HL-60 (cell line): ENCODE measurements around the gene PDE6H.

Experiments
- DNase-seq, 2 experiments: peaks; one replicate each; pipeline ENCODE4 v3.0.0-alpha.2; 2010 to 2020; ENCODE audit warnings: low read depth in 1 of 2, low spot score in 1 of 2
- H3K27ac ChIP-seq: fragments of 250-450 bp; sonication (Bioruptor Pico); replicated peaks from 2 replicates; pipeline ENCODE4 v1.5.1; 2020; ENCODE audit warnings: mild to moderate bottlenecking, moderate library complexity
- H3K27me3 ChIP-seq: fragments of 250-450 bp; sonication (Bioruptor Pico); 2 replicates; pipeline ENCODE4 v1.5.1; 2021; ENCODE audit warnings: mild to moderate bottlenecking, moderate library complexity; ENCODE audit not compliant: insufficient read depth, poor library complexity, severe bottlenecking
- H3K4me3 ChIP-seq: replicated peaks from 2 replicates; pipeline ENCODE4 v1.5.1; 2011; ENCODE audit warnings: mild to moderate bottlenecking, control low read depth, low read length; ENCODE audit not compliant: insufficient read depth
- CTCF ChIP-seq: IDR thresholded peaks from one replicate; pipeline ENCODE4 v1.5.1; 2011; ENCODE audit warnings: low read length, control low read depth, inconsistent platforms; ENCODE audit not compliant: insufficient read depth
- GABPA ChIP-seq: IDR thresholded peaks from 2 replicates; pipeline ENCODE4 v1.6.1; 2012; ENCODE audit warnings: low read depth
- POLR2AphosphoS5 ChIP-seq: IDR thresholded peaks from 2 replicates; pipeline ENCODE4 v1.6.1; 2012; ENCODE audit warnings: low read depth
- SPI1 ChIP-seq: IDR thresholded peaks from 2 replicates; pipeline ENCODE4 v1.6.1; 2012; ENCODE audit warnings: low read depth, mild to moderate bottlenecking, borderline replicate concordance
- TF ChIP-seq, protein P1 (sequence below): IDR thresholded peaks from 2 replicates; pipeline ENCODE4 v1.6.1; 2012; ENCODE audit warnings: low read depth; ENCODE audit not compliant: insufficient replicate concordance

The PDE6H gene

GRCh38 chr12:15011162-15011561 lies 38.3 kb downstream of the PDE6H start:
- no peak overlapping the region for H3K4me3 ChIP-seq
- H3K27ac ChIP-seq, result no peak overlapping the region
- TF ChIP-seq, protein P1, sequence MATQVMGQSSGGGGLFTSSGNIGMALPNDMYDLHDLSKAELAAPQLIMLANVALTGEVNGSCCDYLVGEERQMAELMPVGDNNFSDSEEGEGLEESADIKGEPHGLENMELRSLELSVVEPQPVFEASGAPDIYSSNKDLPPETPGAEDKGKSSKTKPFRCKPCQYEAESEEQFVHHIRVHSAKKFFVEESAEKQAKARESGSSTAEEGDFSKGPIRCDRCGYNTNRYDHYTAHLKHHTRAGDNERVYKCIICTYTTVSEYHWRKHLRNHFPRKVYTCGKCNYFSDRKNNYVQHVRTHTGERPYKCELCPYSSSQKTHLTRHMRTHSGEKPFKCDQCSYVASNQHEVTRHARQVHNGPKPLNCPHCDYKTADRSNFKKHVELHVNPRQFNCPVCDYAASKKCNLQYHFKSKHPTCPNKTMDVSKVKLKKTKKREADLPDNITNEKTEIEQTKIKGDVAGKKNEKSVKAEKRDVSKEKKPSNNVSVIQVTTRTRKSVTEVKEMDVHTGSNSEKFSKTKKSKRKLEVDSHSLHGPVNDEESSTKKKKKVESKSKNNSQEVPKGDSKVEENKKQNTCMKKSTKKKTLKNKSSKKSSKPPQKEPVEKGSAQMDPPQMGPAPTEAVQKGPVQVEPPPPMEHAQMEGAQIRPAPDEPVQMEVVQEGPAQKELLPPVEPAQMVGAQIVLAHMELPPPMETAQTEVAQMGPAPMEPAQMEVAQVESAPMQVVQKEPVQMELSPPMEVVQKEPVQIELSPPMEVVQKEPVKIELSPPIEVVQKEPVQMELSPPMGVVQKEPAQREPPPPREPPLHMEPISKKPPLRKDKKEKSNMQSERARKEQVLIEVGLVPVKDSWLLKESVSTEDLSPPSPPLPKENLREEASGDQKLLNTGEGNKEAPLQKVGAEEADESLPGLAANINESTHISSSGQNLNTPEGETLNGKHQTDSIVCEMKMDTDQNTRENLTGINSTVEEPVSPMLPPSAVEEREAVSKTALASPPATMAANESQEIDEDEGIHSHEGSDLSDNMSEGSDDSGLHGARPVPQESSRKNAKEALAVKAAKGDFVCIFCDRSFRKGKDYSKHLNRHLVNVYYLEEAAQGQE, result no peak
- TF ChIP-seq GABPA, result no peak
- no peak for TF ChIP-seq POLR2AphosphoS5
- no peak for TF ChIP-seq CTCF
- no peak for TF ChIP-seq SPI1
- peaks cover 2% of the 10 kb centered on the region for H3K27me3 ChIP-seq
- DNase-seq, result no peak

DNA sequence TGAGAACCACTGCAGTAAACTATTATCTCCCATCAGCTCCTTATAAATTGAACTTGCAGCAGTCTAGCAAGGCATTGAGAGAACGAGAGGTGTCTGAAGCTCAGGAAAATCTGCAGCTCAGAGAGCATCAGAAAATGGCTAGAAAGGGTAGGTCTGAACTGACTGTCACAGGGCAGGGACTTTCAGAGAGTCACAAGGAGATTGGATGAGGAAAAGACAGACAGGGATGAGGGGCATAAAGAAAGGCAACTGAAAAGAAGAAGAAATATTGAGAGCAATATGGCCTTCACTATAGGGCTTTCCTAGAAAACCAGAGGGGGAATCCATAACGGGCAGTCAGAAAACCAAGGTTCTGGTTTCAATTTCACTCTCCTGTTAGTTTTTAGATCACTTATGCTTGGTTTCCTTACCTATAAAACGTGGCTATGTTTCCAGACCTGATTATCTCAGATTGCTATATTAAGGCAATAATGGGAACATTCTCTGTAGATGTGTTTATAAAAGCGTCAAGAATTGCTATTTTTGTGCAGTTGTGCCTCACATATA lies 40.9 kb downstream of the PDE6H start:
- peaks cover 5% of the 10 kb centered on the region for H3K27me3 ChIP-seq
- TF ChIP-seq SPI1 (no peak), CTCF (no peak), GABPA (no peak), POLR2AphosphoS5 (no peak)
- TF ChIP-seq, protein P1, result no peak
- H3K27ac ChIP-seq, result no peak overlapping the region
- DNase-seq, result no peak
- H3K4me3 ChIP-seq, result no peak overlapping the region

- H3K27me3 ChIP-seq, result peaks cover 5% of the 10 kb centered on the region
- TF ChIP-seq, protein P1, result no peak
- TF ChIP-seq CTCF, result no peak
- no peak for TF ChIP-seq GABPA
- no peak for TF ChIP-seq SPI1
- no peak for TF ChIP-seq POLR2AphosphoS5
These were observed 41.9 kb downstream of the PDE6H start for GRCh38 chr12:15014708-15015107.

More at GRCh38 chr12:15014708-15015107, 41.9 kb downstream of the PDE6H start:
- Histone ChIP-seq H3K27ac (no peak overlapping the region), H3K4me3 (no peak overlapping the region)
- DNase-seq, result no peak
